HG03520 (cell line): ENCODE measurements around the gene DEF6.
"Not testable (repeated sequence)": the region's sequence is repeated elsewhere in the genome, so short reads cannot be mapped to it uniquely, and the experiment has no call there.

Experiments
- ATAC-seq: cut with Tn5 transposase; IDR thresholded peaks from one replicate; pipeline ENCODE4 v1.9.1; 2021; ENCODE audit warnings: mild to moderate bottlenecking, moderate library complexity; ENCODE audit not compliant: unreplicated experiment

DEF6 gene

DNA sequence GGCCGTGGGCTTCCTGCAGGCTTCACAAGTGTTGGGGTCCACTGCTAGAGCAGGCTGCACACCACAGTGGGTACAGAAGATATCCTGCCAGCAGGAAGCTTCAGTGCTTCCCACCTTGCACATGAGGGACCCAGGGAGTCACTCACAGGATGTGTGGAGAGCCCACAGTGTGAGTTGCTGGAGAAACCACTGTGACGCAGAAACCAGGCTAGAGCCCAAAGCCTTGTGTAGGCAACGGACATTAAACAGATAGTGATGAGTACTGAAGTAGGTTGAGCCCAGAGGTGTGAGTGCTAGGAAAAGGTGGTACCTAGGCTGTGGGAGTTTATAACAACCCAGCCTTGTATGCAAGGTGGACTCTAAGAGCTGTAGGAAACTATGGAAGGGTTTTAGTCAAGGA is 18.9 kb upstream of the DEF6 start:
- ATAC-seq, result no peak

- no peak for ATAC-seq
Observed at GRCh38 chr6:35280903-35281302, 16.7 kb upstream of the DEF6 start.

DNA sequence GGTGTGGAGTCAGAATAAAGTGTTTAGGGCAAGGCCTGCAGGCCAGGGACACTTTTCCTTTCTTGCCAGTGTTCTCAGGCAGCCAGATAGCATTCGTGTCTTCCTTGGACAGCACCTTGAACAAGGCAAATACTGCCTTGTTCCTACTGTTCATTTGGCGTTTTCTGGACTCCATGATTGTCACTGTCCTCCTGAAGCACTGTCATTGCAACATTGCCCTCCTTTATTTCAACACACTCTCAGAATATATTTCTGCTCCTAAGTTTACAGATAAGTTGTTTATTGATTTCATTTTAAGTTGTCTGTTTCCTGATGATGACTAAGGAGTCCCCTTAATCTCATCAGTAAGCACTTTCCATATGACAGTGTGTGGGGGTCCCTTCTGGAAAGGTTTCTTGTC is 15.1 kb upstream of the DEF6 start:
- no peak for ATAC-seq

- ATAC-seq, result no peak
Observed at GRCh38 chr6:35283361-35283760, 14.3 kb upstream of the DEF6 start.

GRCh38 chr6:35287671-35288396 is 9.8 kb upstream of the DEF6 start:
- no peak for ATAC-seq

- ATAC-seq, result no peak
Observed at GRCh38 chr6:35288834-35289233, 8.8 kb upstream of the DEF6 start.

- ATAC-seq, result no peak
Observed at GRCh38 chr6:35291491-35291890, 6.1 kb upstream of the DEF6 start.

- no peak for ATAC-seq
Observed at GRCh38 chr6:35292494-35292893, 5.1 kb upstream of the DEF6 start.

- ATAC-seq, result no peak
Observed at GRCh38 chr6:35293681-35294080, 3.9 kb upstream of the DEF6 start.

DNA sequence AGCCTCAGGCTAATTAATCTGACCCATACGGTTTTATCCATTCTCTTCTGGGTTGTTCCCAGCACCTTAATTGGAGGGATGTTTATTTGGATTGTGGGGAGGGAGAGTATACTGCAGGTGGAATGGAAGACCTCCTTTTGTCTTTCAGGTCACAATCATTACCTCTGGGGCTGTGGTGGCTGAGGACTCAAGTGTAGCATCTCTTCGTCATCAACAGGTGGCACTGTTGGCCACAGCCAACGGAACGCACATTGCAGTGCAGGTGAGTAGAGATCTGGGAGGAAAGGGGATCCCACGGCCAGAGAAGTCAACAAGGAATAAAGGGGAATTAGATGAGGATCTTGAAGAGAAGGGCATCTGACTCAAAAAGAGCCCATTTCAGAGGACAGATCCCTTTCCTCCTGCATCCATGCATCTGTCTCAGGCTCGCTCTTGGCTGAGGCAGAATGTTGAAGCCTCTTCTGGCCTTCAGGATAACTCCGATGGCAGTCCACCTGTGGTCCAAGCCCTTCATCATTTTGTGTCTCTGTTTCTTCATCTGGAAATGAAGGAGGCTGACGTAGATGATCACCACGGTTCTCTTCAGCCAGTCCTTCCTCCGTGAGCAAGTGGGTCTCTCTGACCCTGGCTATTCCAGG is 3.2 kb upstream of the DEF6 start:
- ATAC-seq, result no peak

GRCh38 chr6:35295036-35295435 is 2.6 kb upstream of the DEF6 start:
- ATAC-seq, result no peak

GRCh38 chr6:35295521-35296315 is 1.9 kb upstream of the DEF6 start:
- ATAC-seq, result no peak

GRCh38 chr6:35296931-35297600 is 552 bp upstream of the DEF6 start:
- no peak for ATAC-seq

GRCh38 chr6:35298625-35299140 is 1.1 kb downstream of the DEF6 start:
- ATAC-seq, result no peak

- no peak for ATAC-seq
Observed at GRCh38 chr6:35299674-35300073, 2.1 kb downstream of the DEF6 start.

DNA sequence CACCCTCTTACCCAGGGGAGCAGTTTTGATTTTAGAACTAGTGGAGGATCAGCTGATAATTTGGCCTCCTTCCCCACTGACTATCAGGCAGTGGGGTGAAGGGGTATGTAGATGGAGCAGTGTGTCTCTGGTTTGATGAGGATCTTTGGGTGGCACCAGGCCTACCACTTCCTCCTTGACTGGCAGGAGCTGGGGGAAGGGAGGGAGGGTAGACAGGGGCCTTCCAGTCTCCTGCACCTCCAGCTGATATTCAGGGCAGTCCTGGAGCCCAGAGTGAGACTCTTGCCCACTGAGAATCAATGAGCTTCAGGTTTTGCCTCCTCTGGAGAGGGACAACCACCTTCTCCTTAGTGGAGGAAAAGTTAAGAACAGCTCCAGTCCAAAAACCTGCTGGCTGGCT is 3.2 kb downstream of the DEF6 start:
- no peak for ATAC-seq

DNA sequence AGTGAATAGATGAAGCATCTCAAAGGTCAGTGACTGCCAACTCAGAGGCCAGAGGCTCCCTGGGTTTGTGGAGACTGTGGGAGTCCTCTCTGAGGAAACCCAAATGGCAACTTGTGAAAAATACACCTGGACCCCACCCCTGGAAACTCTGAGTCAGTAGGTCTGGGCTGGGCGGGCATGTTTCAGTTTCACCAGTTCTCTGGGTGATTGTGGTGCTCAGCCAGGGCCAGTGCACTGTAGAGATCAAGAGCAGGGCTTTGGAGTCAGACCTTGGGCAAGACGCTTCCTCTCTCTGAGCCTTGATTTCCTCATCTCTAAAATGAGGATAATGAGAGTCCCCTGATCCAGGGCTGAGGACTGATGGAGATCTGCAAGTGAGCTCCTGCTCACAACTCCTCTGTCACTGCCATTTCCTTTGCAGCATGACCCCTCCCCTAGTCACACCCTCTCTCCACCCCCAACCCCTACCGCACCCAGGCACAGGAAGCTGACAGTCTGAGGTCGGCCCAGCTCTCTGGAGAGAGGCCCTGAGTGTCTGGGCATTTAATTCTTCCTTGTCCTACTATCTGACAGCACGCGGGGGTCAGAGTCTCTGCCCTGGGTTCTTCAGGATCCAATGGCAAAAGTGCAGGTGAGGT is 5.1 kb downstream of the DEF6 start:
- peak; percentile 63 for ATAC-seq

DNA sequence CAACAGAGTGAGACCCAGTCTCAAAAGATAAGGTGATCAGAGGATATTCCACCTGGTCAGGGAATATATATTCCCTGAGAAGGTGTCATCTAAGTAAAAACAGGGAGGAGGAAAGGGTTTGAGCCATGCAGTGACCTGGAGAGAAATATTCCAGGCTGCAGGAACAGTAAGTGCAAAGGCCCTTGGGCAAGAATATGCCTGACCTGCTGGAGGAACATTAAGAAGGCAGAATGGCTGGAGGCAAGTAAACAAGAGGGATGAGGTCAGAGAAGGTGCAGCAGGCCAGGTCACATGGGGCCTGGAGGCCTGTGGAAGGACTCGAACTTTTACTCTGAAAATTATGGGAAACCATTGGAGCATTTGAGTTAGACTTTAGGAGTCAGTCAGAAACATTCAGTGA is 6.7 kb downstream of the DEF6 start:
- ATAC-seq, result no peak

DNA sequence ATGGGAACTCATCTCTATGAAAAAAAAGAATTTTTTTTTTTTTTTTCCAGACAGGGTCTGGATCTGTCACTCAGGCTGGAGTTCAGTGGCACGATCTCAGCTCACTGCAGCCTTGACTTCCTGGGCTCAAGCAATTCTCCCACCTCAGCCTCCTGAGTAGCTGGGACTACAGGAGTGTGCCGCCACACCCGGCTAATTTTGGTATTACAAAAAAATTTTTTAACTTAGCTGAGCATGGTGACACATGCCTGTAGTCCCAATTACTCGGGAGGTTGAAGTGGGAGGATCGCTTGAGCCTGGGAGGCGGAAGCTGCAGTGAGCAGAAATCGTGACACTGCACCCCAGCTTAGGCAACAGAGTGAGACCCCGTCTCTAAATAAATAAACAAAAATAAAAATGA is 7.5 kb downstream of the DEF6 start:
- ATAC-seq, result no peak

DNA sequence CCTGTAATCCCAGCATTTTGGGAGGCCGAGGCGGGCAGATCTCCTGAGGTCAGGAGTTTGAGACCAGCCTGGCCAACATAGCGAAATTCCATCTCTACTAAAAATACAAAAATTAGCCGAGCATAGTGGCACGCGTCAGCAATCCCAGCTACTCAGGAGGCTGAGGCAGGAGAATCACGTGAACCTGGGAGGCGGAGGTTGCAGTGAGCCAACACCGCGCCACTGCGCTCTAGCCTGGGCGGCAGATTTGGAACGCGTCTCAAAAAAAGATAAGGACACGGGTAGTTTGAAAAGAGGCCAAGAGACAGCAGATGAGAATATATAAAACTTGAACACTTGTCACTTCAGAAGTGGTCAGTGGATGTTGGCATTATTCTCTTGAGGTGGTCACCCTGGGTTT is 9.5 kb downstream of the DEF6 start:
- ATAC-seq, result not testable (repeated sequence)

DNA sequence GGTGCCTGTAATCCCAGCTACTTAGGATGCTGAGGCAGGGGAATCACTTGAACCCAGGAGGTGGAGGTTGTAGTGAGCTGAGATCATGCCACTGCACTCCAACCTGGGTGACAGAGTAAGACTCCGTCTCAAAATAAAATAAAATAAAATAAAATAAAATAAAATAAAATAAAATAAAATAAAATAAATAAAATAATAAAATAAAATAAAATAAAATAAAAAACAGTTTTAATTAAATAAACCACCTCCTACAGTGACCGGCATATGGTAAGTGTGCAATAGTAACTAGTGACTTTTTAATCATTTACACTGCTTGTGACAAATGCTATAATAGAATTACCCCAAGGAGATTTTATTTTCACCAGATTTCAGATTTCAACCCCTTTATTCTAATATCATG is 10.9 kb downstream of the DEF6 start:
- ATAC-seq, result not testable (repeated sequence)
